ENCODE data around the gene TUBGCP6.

GRCh38 chr22:50211147-50211546, 33.7 kb downstream of the TUBGCP6 start:
- TF ChIP-seq CTCF (IDR thresholded peaks at IDR 0.05; ENCODE audit: low read depth, low read length, poor library complexity, severe bottlenecking) = no peak
- TF ChIP-seq EZH2phosphoT487 (IDR thresholded peaks at IDR 0.05; ENCODE audit: borderline replicate concordance, low read length) = no peak
